Fibroblast of skin of abdomen (primary cell): ENCODE measurements around the gene UBE2S.

Experiments
- DNase-seq: peaks from one replicate; pipeline ENCODE4 v3.0.0-alpha.2; 2013

The UBE2S gene

GRCh38 chr19:55382522-55383054, 25.0 kb downstream of the UBE2S start:
- no peak for DNase-seq

GRCh38 chr19:55382013-55382412, 25.6 kb downstream of the UBE2S start:
- no peak for DNase-seq

GRCh38 chr19:55379174-55379573, 28.4 kb downstream of the UBE2S start:
- DNase-seq = no peak

- DNase-seq = no peak
Measured at GRCh38 chr19:55377356-55378131, 30.0 kb downstream of the UBE2S start.

- DNase-seq = no peak
Measured at GRCh38 chr19:55376241-55376933, 31.2 kb downstream of the UBE2S start, which contains the start of gene TMEM190. Gene TMEM190, plus strand, starts transcription at chr19:55376826. Its CDS starts 28 bp downstream, at chr19:55376854.

GRCh38 chr19:55373993-55374757, 33.4 kb downstream of the UBE2S start:
- peak; percentile 44 for DNase-seq

- DNase-seq = peak; percentile 33
Measured at GRCh38 chr19:55373306-55373992, 34.1 kb downstream of the UBE2S start.

GRCh38 chr19:55372316-55373081, 35.1 kb downstream of the UBE2S start:
- DNase-seq = peak; percentile 78

- DNase-seq = peak; percentile 82
Measured at GRCh38 chr19:55370305-55370988, 37.1 kb downstream of the UBE2S start, which contains the start of gene IL11. Gene IL11, minus strand, starts transcription at chr19:55370463. Its CDS starts 153 bp downstream, at chr19:55370310.

- DNase-seq = peak; percentile 83
Measured at GRCh38 chr19:55369653-55370304, 37.8 kb downstream of the UBE2S start.

GRCh38 chr19:55368701-55369563, 38.7 kb downstream of the UBE2S start:
- DNase-seq = peak; percentile 71

- DNase-seq = no peak
Measured at GRCh38 chr19:55368106-55368505, 39.5 kb downstream of the UBE2S start.

- DNase-seq = no peak
Measured at GRCh38 chr19:55366790-55367189, 40.8 kb downstream of the UBE2S start.

- DNase-seq = no peak
Measured at GRCh38 chr19:55365964-55366363, 41.6 kb downstream of the UBE2S start.

GRCh38 chr19:55365245-55365644, 42.3 kb downstream of the UBE2S start:
- DNase-seq = no peak

GRCh38 chr19:55362990-55363716, 44.4 kb downstream of the UBE2S start, which contains the start of gene GARIN5B:
Gene GARIN5B, minus strand, starts transcription at chr19:55363260. Its CDS starts 194 bp downstream, at chr19:55363066.
- no peak for DNase-seq

GRCh38 chr19:55362174-55362989, 45.2 kb downstream of the UBE2S start:
- DNase-seq = no peak
